ENCODE data around the gene GLP2R. TPM values are rescaled to one million over a fixed set of nuclear protein-coding genes. Genes with fewer than 3 reads are reported as not detected.

Gene GLP2R
- total RNA-seq, 1 donor from 2014 or later = not detected

- no peaks in the 10 kb centered on the region for H3K4me1 Mint-ChIP-seq
- no peak for DNase-seq
- H3K9me3 Mint-ChIP-seq = no peaks in the 10 kb centered on the region
- no peak overlapping the region for H3K27ac Mint-ChIP-seq
- H3K4me3 Mint-ChIP-seq = no peak overlapping the region
- no peaks in the 10 kb centered on the region for H3K27me3 Mint-ChIP-seq
- intact Hi-C loops (cut with micrococcal nuclease) = no loop called here
- H3K36me3 Mint-ChIP-seq (ENCODE audit: low read depth) = no peaks in the 10 kb centered on the region
These were observed 60.6 kb downstream of the GLP2R start for GRCh38 chr17:9886141-9886930.

- Mint-ChIP-seq H3K4me3 (no peak overlapping the region), H3K27me3 (no peaks in the 10 kb centered on the region), H3K4me1 (no peaks in the 10 kb centered on the region), H3K9me3 (no peaks in the 10 kb centered on the region), H3K36me3 (ENCODE audit: low read depth) (no peaks in the 10 kb centered on the region), H3K27ac (no peak overlapping the region)
- DNase-seq = no peak
- intact Hi-C loops (cut with micrococcal nuclease) = no loop called here
These were observed 61.8 kb downstream of the GLP2R start for GRCh38 chr17:9887508-9887907.

GRCh38 chr17:9890124-9890523, 64.4 kb downstream of the GLP2R start:
- H3K9me3 Mint-ChIP-seq = no peaks in the 10 kb centered on the region
- H3K27ac Mint-ChIP-seq = no peak overlapping the region
- H3K36me3 Mint-ChIP-seq (ENCODE audit: low read depth) = no peaks in the 10 kb centered on the region
- intact Hi-C loops (cut with micrococcal nuclease) = no loop called here
- no peaks in the 10 kb centered on the region for H3K27me3 Mint-ChIP-seq
- H3K4me1 Mint-ChIP-seq = no peaks in the 10 kb centered on the region
- no peak overlapping the region for H3K4me3 Mint-ChIP-seq
- DNase-seq = no peak

GRCh38 chr17:9893411-9894012, 67.8 kb downstream of the GLP2R start:
- DNase-seq = no peak
- Mint-ChIP-seq H3K4me1 (no peaks in the 10 kb centered on the region), H3K36me3 (ENCODE audit: low read depth) (no peaks in the 10 kb centered on the region), H3K4me3 (no peak overlapping the region), H3K27ac (no peak overlapping the region), H3K27me3 (no peaks in the 10 kb centered on the region), H3K9me3 (no peaks in the 10 kb centered on the region)
- intact Hi-C loops (cut with micrococcal nuclease) = no loop called here

- intact Hi-C loops (cut with micrococcal nuclease) = no loop called here
- Mint-ChIP-seq H3K36me3 (ENCODE audit: low read depth) (no peaks in the 10 kb centered on the region), H3K27me3 (no peaks in the 10 kb centered on the region), H3K4me3 (no peak overlapping the region), H3K27ac (no peak overlapping the region), H3K9me3 (no peaks in the 10 kb centered on the region), H3K4me1 (no peaks in the 10 kb centered on the region)
- DNase-seq = no peak
These were observed 68.5 kb downstream of the GLP2R start for GRCh38 chr17:9894231-9894630.

GRCh38 chr17:9895923-9896322, 70.2 kb downstream of the GLP2R start:
- Mint-ChIP-seq H3K27me3 (peaks cover 1% of the 10 kb centered on the region), H3K27ac (no peak overlapping the region), H3K9me3 (no peaks in the 10 kb centered on the region), H3K4me3 (no peak overlapping the region), H3K36me3 (ENCODE audit: low read depth) (no peaks in the 10 kb centered on the region), H3K4me1 (no peaks in the 10 kb centered on the region)
- intact Hi-C loops (cut with micrococcal nuclease) = no loop called here
- DNase-seq = no peak

- Mint-ChIP-seq H3K4me3 (no peak overlapping the region), H3K27ac (no peak overlapping the region), H3K27me3 (peaks cover 4% of the 10 kb centered on the region), H3K36me3 (ENCODE audit: low read depth) (no peaks in the 10 kb centered on the region), H3K9me3 (no peaks in the 10 kb centered on the region), H3K4me1 (no peaks in the 10 kb centered on the region)
- intact Hi-C loops (cut with micrococcal nuclease) = no loop called here
- no peak for DNase-seq
These were observed 71.7 kb downstream of the GLP2R start for GRCh38 chr17:9897372-9897968.

GRCh38 chr17:9898812-9899211, 73.1 kb downstream of the GLP2R start:
- Mint-ChIP-seq H3K9me3 (no peaks in the 10 kb centered on the region), H3K27ac (no peak overlapping the region), H3K36me3 (ENCODE audit: low read depth) (no peaks in the 10 kb centered on the region), H3K27me3 (peaks cover 4% of the 10 kb centered on the region), H3K4me3 (no peak overlapping the region), H3K4me1 (no peaks in the 10 kb centered on the region)
- no peak for DNase-seq
- intact Hi-C loops (cut with micrococcal nuclease) = no loop called here

GRCh38 chr17:9899280-9900043, 73.7 kb downstream of the GLP2R start:
- intact Hi-C loops (cut with micrococcal nuclease) = no loop called here
- Mint-ChIP-seq H3K4me3 (no peak overlapping the region), H3K4me1 (no peaks in the 10 kb centered on the region), H3K9me3 (no peaks in the 10 kb centered on the region), H3K27ac (no peak overlapping the region), H3K36me3 (ENCODE audit: low read depth) (no peaks in the 10 kb centered on the region), H3K27me3 (peaks cover 4% of the 10 kb centered on the region)
- no peak for DNase-seq

GRCh38 chr17:9900044-9900594, 74.4 kb downstream of the GLP2R start:
- H3K4me3 Mint-ChIP-seq = no peak overlapping the region
- DNase-seq = no peak
- H3K9me3 Mint-ChIP-seq = no peaks in the 10 kb centered on the region
- intact Hi-C loops (cut with micrococcal nuclease) = no loop called here
- H3K27ac Mint-ChIP-seq = no peak overlapping the region
- peaks cover 4% of the 10 kb centered on the region for H3K27me3 Mint-ChIP-seq
- H3K36me3 Mint-ChIP-seq (ENCODE audit: low read depth) = no peaks in the 10 kb centered on the region
- H3K4me1 Mint-ChIP-seq = no peaks in the 10 kb centered on the region

- no peak overlapping the region for H3K4me3 Mint-ChIP-seq
- H3K9me3 Mint-ChIP-seq = no peaks in the 10 kb centered on the region
- H3K4me1 Mint-ChIP-seq = no peaks in the 10 kb centered on the region
- no peaks in the 10 kb centered on the region for H3K36me3 Mint-ChIP-seq (ENCODE audit: low read depth)
- H3K27ac Mint-ChIP-seq = no peak overlapping the region
- H3K27me3 Mint-ChIP-seq = peaks cover 4% of the 10 kb centered on the region
- DNase-seq = no peak
- intact Hi-C loops (cut with micrococcal nuclease) = no loop called here
These were observed 75.1 kb downstream of the GLP2R start for GRCh38 chr17:9900784-9901183.

- intact Hi-C loops (cut with micrococcal nuclease) = no loop called here
- Mint-ChIP-seq H3K27ac (no peak overlapping the region), H3K4me3 (no peak overlapping the region), H3K4me1 (no peaks in the 10 kb centered on the region), H3K27me3 (peaks cover 4% of the 10 kb centered on the region), H3K9me3 (no peaks in the 10 kb centered on the region), H3K36me3 (ENCODE audit: low read depth) (no peaks in the 10 kb centered on the region)
- DNase-seq = no peak
These were observed 76.4 kb downstream of the GLP2R start for GRCh38 chr17:9902120-9902519.

- Mint-ChIP-seq H3K4me3 (no peak overlapping the region), H3K9me3 (no peaks in the 10 kb centered on the region), H3K27ac (no peak overlapping the region), H3K36me3 (ENCODE audit: low read depth) (no peaks in the 10 kb centered on the region), H3K27me3 (peaks cover 4% of the 10 kb centered on the region), H3K4me1 (no peaks in the 10 kb centered on the region)
- DNase-seq = no peak
- intact Hi-C loops (cut with micrococcal nuclease) = no loop called here
These were observed 78.8 kb downstream of the GLP2R start for GRCh38 chr17:9904277-9905077.

Measured in activated CD4-positive, alpha-beta T cell treated with anti-CD3 and anti-CD28 coated beads, Interleukin-2, amount 10 ng/mL, durations not matched to agents 24 days and 14 days (primary cell).